HEK293T (cell line): Measurements from ENCODE around the gene DMBX1.

Experiments
- CTCF ChIA-PET: fragments of 350-600 bp; formaldehyde crosslinking; extraction: SDS; loops from one replicate; lab custom pipeline; 2021; ENCODE audit warnings: antibody characterized with exemption, inconsistent platforms; lab: Yijun Ruan, JAX
- POLR2A ChIA-PET: fragments of 350-600 bp; formaldehyde crosslinking; extraction: SDS; loops from one replicate; lab custom pipeline; 2020; ENCODE audit warnings: antibody characterized with exemption, inconsistent platforms; lab: Yijun Ruan, JAX
- DNase-seq: peaks from one replicate; pipeline ENCODE4 v3.0.0; 2012; ENCODE audit warnings: mixed read lengths; ENCODE audit errors: extremely low spot score
- ARNT ChIP-seq: fragments of 450-650 bp; IDR thresholded peaks from 2 replicates; pipeline ENCODE4 v1.6.1; 2017; ENCODE audit warnings: mild to moderate bottlenecking
- BHLHE40 ChIP-seq: fragments of 450-650 bp; IDR thresholded peaks from 2 replicates; pipeline ENCODE4 v1.6.1; 2016; ENCODE audit warnings: mild to moderate bottlenecking, moderate library complexity, borderline replicate concordance
- CTBP1 ChIP-seq: fragments of 450-650 bp; IDR thresholded peaks from 2 replicates; pipeline ENCODE4 v1.6.1; 2016; ENCODE audit warnings: borderline replicate concordance
- ELF4 ChIP-seq: fragments of 450-650 bp; IDR thresholded peaks from 2 replicates; pipeline ENCODE4 v1.6.1; 2017; ENCODE audit warnings: antibody characterized with exemption
- FOXA1 ChIP-seq: fragments of 450-650 bp; IDR thresholded peaks from 2 replicates; pipeline ENCODE4 v1.6.1; 2016; ENCODE audit warnings: mild to moderate bottlenecking
- FOXK2 ChIP-seq: fragments of 450-650 bp; IDR thresholded peaks from 2 replicates; pipeline ENCODE4 v1.6.1; 2016; ENCODE audit warnings: mild to moderate bottlenecking
- FOXM1 ChIP-seq: fragments of 450-650 bp; IDR thresholded peaks from 2 replicates; pipeline ENCODE4 v1.6.1; 2017; ENCODE audit warnings: mild to moderate bottlenecking, borderline replicate concordance
- HDGF ChIP-seq: fragments of 450-650 bp; IDR thresholded peaks from 2 replicates; pipeline ENCODE4 v1.6.1; 2017; ENCODE audit warnings: antibody characterized with exemption, borderline replicate concordance
- L3MBTL2 ChIP-seq: fragments of 450-650 bp; conservative IDR thresholded peaks from 2 replicates; pipeline ENCODE4 v1.6.1; 2016; ENCODE audit warnings: mild to moderate bottlenecking
- LEF1 ChIP-seq: fragments of 450-650 bp; IDR thresholded peaks from 2 replicates; pipeline ENCODE4 v1.6.1; 2017; ENCODE audit warnings: mild to moderate bottlenecking, borderline replicate concordance
- NFRKB ChIP-seq: fragments of 450-650 bp; IDR thresholded peaks from 2 replicates; pipeline ENCODE4 v1.6.1; 2016; ENCODE audit warnings: mild to moderate bottlenecking, moderate library complexity
- SP1 ChIP-seq: fragments of 450-650 bp; IDR thresholded peaks from 2 replicates; pipeline ENCODE4 v1.6.1; 2017
- SUZ12 ChIP-seq: fragments of 450-650 bp; IDR thresholded peaks from 2 replicates; pipeline ENCODE4 v1.6.1; 2016; ENCODE audit warnings: mild to moderate bottlenecking
- TARDBP ChIP-seq: fragments of 450-650 bp; IDR thresholded peaks from 2 replicates; pipeline ENCODE4 v1.6.1; 2016
- ZNF384 ChIP-seq: fragments of 450-650 bp; IDR thresholded peaks from 2 replicates; pipeline ENCODE4 v1.6.1; 2016
- TF ChIP-seq, protein P1 (sequence below): fragments of 450-650 bp; IDR thresholded peaks from 2 replicates; pipeline ENCODE4 v1.6.1; 2016

Gene DMBX1

GRCh38 chr1:46493316-46494032 is 3.8 kb downstream of the DMBX1 start:
- CTCF ChIA-PET = no interaction called here
- TF ChIP-seq BHLHE40 = no peak
- TF ChIP-seq CTBP1 = no peak
- TF ChIP-seq SP1 = no peak
- TF ChIP-seq FOXA1 = no peak
- no peak for TF ChIP-seq SUZ12
- TF ChIP-seq, protein P1, sequence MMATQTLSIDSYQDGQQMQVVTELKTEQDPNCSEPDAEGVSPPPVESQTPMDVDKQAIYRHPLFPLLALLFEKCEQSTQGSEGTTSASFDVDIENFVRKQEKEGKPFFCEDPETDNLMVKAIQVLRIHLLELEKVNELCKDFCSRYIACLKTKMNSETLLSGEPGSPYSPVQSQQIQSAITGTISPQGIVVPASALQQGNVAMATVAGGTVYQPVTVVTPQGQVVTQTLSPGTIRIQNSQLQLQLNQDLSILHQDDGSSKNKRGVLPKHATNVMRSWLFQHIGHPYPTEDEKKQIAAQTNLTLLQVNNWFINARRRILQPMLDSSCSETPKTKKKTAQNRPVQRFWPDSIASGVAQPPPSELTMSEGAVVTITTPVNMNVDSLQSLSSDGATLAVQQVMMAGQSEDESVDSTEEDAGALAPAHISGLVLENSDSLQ = no peak
- no peak for TF ChIP-seq ELF4
- TF ChIP-seq LEF1 = no peak
- TF ChIP-seq ZNF384 = no peak
- no peak for DNase-seq
- POLR2A ChIA-PET = interaction anchor here (1.0 to 1.6 kb wide), 2 partner anchors 51 to 87 kb away, joined by 3 read pairs; no protein-coding TSS in a partner anchor

- ChIA-PET CTCF (interaction anchor here (0.8 to 0.9 kb wide), 2 partner anchors 14 to 32 kb away, joined by 3 to 4 read pairs; no protein-coding TSS in a partner anchor), POLR2A (interaction anchor here (1.6 kb wide), 1 partner anchor 53 kb away, joined by 3 read pairs; no protein-coding TSS in a partner anchor)
These were observed 5.3 kb downstream of the DMBX1 start for GRCh38 chr1:46494910-46495309.

DNA sequence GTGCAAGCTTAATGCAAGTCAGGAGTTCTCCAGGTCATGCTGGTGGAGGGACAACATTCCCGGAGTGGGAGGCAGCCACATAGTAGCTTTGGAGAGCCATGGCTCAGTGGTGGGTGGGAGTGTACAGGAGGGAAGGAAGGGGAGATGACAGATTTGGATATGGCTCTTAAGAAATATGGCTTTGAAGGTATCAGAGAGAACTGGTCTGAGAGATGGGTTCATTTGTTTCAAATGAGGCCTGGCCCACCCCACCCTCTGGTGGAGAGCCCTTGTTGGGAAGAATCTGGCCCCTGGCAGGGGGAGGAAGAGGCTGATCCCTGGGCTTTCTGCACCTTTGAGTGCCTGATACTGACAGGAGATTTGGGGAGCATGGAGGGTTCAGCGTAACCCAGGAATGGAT is 6.1 kb downstream of the DMBX1 start:
- POLR2A ChIA-PET = interaction anchor here (0.7 kb wide), 1 partner anchor 24 kb away, joined by 3 read pairs; no protein-coding TSS in a partner anchor
- DNase-seq = no peak
- CTCF ChIA-PET = no interaction called here
- no peak for TF ChIP-seq SUZ12
- no peak for TF ChIP-seq FOXK2
- no peak for TF ChIP-seq BHLHE40
- no peak for TF ChIP-seq FOXM1

More at GRCh38 chr1:46494910-46495309, 5.3 kb downstream of the DMBX1 start:
- no peak for DNase-seq
- TF ChIP-seq CTBP1 = no peak
- TF ChIP-seq L3MBTL2 = no peak
- TF ChIP-seq FOXK2 = no peak
- no peak for TF ChIP-seq BHLHE40
- TF ChIP-seq NFRKB = no peak
- TF ChIP-seq LEF1 = no peak
- TF ChIP-seq HDGF = no peak
- TF ChIP-seq, protein P1 = no peak
- TF ChIP-seq TARDBP = no peak
- no peak for TF ChIP-seq ELF4
- no peak for TF ChIP-seq ZNF384
- no peak for TF ChIP-seq SP1
- no peak for TF ChIP-seq SUZ12
- no peak for TF ChIP-seq ARNT
- no peak for TF ChIP-seq FOXA1
- TF ChIP-seq FOXM1 = no peak

- CTCF ChIA-PET = no interaction called here
These were observed 6.9 kb downstream of the DMBX1 start for GRCh38 chr1:46496505-46496904.

GRCh38 chr1:46497020-46497419 is 7.4 kb downstream of the DMBX1 start:
- CTCF ChIA-PET = no interaction called here
- TF ChIP-seq ARNT = no peak
- TF ChIP-seq, protein P1 = no peak
- TF ChIP-seq L3MBTL2 = no peak
- no peak for TF ChIP-seq CTBP1
- no peak for TF ChIP-seq FOXA1
- TF ChIP-seq SUZ12 = no peak
- no peak for TF ChIP-seq FOXM1
- no peak for TF ChIP-seq LEF1
- no peak for TF ChIP-seq ELF4
- no peak for TF ChIP-seq TARDBP
- no peak for TF ChIP-seq FOXK2
- no peak for TF ChIP-seq BHLHE40
- no peak for TF ChIP-seq NFRKB
- no peak for TF ChIP-seq ZNF384
- TF ChIP-seq SP1 = no peak
- no peak for DNase-seq
- POLR2A ChIA-PET = no interaction called here

More at GRCh38 chr1:46496505-46496904, 6.9 kb downstream of the DMBX1 start:
- DNase-seq = no peak
- POLR2A ChIA-PET = no interaction called here
- no peak for TF ChIP-seq TARDBP
- TF ChIP-seq, protein P1 = no peak
- no peak for TF ChIP-seq ELF4
- TF ChIP-seq ZNF384 = no peak
- no peak for TF ChIP-seq FOXK2
- no peak for TF ChIP-seq HDGF
- TF ChIP-seq LEF1 = no peak
- TF ChIP-seq L3MBTL2 = no peak
- TF ChIP-seq ARNT = no peak
- TF ChIP-seq BHLHE40 = no peak
- TF ChIP-seq SUZ12 = no peak
- no peak for TF ChIP-seq NFRKB
- no peak for TF ChIP-seq CTBP1
- no peak for TF ChIP-seq FOXA1
- no peak for TF ChIP-seq SP1
- no peak for TF ChIP-seq FOXM1
